Gastrocnemius medialis (tissue), 4 donors: ENCODE data around the gene KIRREL1. TPM values are rescaled to one million over a fixed set of nuclear protein-coding genes. Genes with fewer than 3 reads are reported as not detected.

Experiments used
- ATAC-seq, 2 donors: fragments of 150-250 bp; one replicate each; pipeline ENCODE4 v1.9.1; 2016
- DNase-seq, 2 donors: peaks; one replicate each; pipeline ENCODE4 v3.0.0-alpha.2; 2019
- H3K27ac ChIP-seq, 4 donors: fragments of 200-600 bp; sonication (generic); 1 replicate in 1 of 4; 2 replicates in 3 of 4; pipeline ENCODE4 v1.5.1; 2016 to 2018; ENCODE audit warnings: mild to moderate bottlenecking in 2 of 4, moderate library complexity in 1 of 4
- H3K27me3 ChIP-seq, 3 donors: fragments of 200-600 bp; sonication (generic) in 2 of 3; 1 replicate in 1 of 3; 2 replicates in 2 of 3; pipeline versions ENCODE4 v1.5.1 to v1.6.0; 2016 to 2019; ENCODE audit warnings: mild to moderate bottlenecking in 1 of 3, moderate library complexity in 1 of 3
- H3K36me3 ChIP-seq, 2 donors: fragments of 200-600 bp; sonication (generic) in 1 of 2; one replicate each; pipeline ENCODE4 v1.5.1; 2017 to 2018
- H3K4me1 ChIP-seq, 2 donors: fragments of 200-600 bp; sonication (generic) in 1 of 2; one replicate each; pipeline ENCODE4 v1.5.1; 2016 to 2017; ENCODE audit warnings: mild to moderate bottlenecking in 2 of 2
- H3K4me3 ChIP-seq, 4 donors: fragments of 200-600 bp; sonication (generic) in 3 of 4; 1 replicate in 1 of 4; 2 replicates in 3 of 4; pipeline ENCODE4 v1.5.1; 2016 to 2019; ENCODE audit warnings: mild to moderate bottlenecking in 2 of 4
- H3K9me3 ChIP-seq, 3 donors: fragments of 200-600 bp; sonication (generic) in 2 of 3; 1 replicate in 1 of 3; 2 replicates in 2 of 3; pipeline ENCODE4 v1.5.1; 2016 to 2019
- POLR2A ChIP-seq, 2 donors: fragments of 450-650 bp; IDR thresholded peaks; one replicate each; pipeline ENCODE4 v1.6.1; 2017; ENCODE audit warnings: antibody characterized with exemption in 2 of 2, mild to moderate bottlenecking in 2 of 2, moderate library complexity in 2 of 2
- in situ Hi-C, 4 donors: fragments of 200-750 bp; cut with MboI; loops; one replicate each; pipeline versions ENCODE4 v1.15.0 to v1.8.0; 2017; ENCODE audit warnings: low sequenced_read_pairs in 4 of 4
- intact Hi-C: fragments of 100-400 bp; cut with DNase I; formaldehyde crosslinking; loops from one replicate; pipeline ENCODE4 v1.15.1; 2023; ENCODE audit warnings: low total_unique reads
- total RNA-seq, 4 donors: library from RNA; depleted of rRNA; stranded (reverse); fragments of >200 nt; gene quantifications; one replicate each; pipeline versions ENCODE4 v1.1.0 to v1.2.3, GENCODE V29; 2016
- TF ChIP-seq, protein P1 (sequence below), 5 experiments: fragments of 450-650 bp in 3 of 5; fragments of 200-600 bp in 2 of 5; sonication (generic) in 2 of 5; IDR thresholded peaks in 4 of 5; conservative IDR thresholded peaks in 1 of 5; 1 replicate in 4 of 5; 2 replicates in 1 of 5; pipeline ENCODE4 v1.5.1; 2016 to 2019; ENCODE audit warnings: antibody characterized with exemption in 5 of 5, mild to moderate bottlenecking in 3 of 5, moderate library complexity in 3 of 5

The KIRREL1 gene
- total RNA-seq, 4 donors from 2014 or later, result 2.8 to 15.1 (median 6.6) TPM

DNA sequence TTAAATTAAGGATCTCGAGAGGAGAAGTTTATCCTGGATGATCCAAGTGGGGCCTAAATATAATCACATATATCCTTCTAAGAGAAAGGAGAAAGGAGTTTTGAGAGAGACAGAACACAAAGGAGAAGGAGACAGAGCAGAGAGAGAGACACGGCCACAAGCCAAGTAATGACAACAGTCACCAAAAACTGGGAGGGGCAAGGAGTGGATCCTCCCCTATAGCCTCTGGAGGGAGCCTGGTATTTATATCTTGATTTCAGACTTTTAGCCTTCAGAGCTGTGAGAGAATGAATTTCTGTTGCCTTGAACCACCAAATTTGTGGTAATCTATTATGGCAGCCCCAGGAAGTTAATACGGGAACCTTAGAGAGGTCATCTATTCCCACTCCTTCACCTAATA, 137.8 kb downstream of the KIRREL1 start:
- TF ChIP-seq, protein P1, sequence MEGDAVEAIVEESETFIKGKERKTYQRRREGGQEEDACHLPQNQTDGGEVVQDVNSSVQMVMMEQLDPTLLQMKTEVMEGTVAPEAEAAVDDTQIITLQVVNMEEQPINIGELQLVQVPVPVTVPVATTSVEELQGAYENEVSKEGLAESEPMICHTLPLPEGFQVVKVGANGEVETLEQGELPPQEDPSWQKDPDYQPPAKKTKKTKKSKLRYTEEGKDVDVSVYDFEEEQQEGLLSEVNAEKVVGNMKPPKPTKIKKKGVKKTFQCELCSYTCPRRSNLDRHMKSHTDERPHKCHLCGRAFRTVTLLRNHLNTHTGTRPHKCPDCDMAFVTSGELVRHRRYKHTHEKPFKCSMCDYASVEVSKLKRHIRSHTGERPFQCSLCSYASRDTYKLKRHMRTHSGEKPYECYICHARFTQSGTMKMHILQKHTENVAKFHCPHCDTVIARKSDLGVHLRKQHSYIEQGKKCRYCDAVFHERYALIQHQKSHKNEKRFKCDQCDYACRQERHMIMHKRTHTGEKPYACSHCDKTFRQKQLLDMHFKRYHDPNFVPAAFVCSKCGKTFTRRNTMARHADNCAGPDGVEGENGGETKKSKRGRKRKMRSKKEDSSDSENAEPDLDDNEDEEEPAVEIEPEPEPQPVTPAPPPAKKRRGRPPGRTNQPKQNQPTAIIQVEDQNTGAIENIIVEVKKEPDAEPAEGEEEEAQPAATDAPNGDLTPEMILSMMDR (IDR thresholded peaks at IDR 0.05 in 4 of 5, conservative IDR thresholded peaks at IDR 0.05 in 1 of 5), result no peak
- TF ChIP-seq POLR2A (IDR thresholded peaks at IDR 0.05), result no peak
- Histone ChIP-seq H3K27me3 (no peaks in the 10 kb centered on the region), H3K4me3 (no peak overlapping the region), H3K9me3 (no peaks in the 10 kb centered on the region), H3K4me1 (no peaks in the 10 kb centered on the region), H3K36me3 (no peaks in the 10 kb centered on the region), H3K27ac (no peak overlapping the region)
- intact Hi-C loops (no loop called here), in situ Hi-C loops (no loop called here)
- ATAC-seq (no peak), DNase-seq (no peak)

DNA sequence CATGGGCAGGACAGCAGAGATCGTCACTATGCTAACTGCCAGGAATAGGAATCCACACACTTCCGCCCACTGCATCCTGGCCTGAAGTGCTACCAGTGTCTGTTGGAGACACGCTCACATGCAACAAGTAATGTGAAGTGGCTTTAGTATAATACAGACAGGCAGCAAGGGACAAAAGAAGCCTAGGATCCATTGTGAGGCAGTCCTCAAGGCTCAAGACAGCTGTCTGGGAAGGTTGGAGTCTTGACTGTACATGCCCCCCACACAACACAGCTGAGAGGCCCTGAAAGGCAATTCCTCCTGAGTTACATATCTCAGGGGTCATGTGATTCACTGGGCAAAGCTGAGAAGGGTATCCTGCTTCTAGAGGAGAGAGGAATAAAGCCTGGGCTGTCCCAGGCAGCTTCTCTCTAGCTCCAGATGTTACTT, 147.3 kb downstream of the KIRREL1 start:
- in situ Hi-C loops, result no loop called here
- no peak for TF ChIP-seq POLR2A (IDR thresholded peaks at IDR 0.05)
- TF ChIP-seq, protein P1 (IDR thresholded peaks at IDR 0.05 in 4 of 5, conservative IDR thresholded peaks at IDR 0.05 in 1 of 5), result no peak
- no peak for DNase-seq
- Histone ChIP-seq H3K36me3 (no peaks in the 10 kb centered on the region), H3K9me3 (no peaks in the 10 kb centered on the region), H3K27me3 (no peaks in the 10 kb centered on the region), H3K4me3 (no peak overlapping the region), H3K27ac (no peak overlapping the region), H3K4me1 (no peaks in the 10 kb centered on the region)
- no peak for ATAC-seq
- intact Hi-C loops, result no loop called here

DNA sequence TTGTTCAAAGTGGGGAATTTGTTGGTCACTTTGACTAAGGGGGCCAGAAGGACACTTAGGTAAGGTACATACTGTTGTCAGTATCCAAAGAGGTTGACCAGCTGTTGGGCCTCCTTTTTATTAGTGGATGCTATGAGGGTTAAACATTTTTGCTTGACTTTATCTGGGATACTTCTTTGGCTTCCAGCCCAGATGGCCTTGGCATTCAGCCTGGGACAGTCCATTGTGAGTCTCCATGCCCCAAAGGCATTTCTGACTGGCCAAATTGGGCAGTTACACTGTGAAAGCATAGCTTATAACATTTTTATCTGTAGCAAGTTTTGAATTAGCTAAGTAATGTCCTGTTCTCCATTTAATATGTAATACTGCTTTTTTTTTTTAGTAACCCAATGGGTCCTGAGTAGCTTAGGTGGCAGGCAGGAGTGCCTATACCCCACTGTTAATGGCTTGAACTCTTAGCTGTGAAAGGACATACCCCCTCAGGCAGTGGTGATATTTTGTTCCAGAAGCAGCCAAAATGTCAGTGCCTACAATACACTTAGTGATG, 151.8 kb downstream of the KIRREL1 start:
- ATAC-seq, result no peak
- intact Hi-C loops (no loop called here), in situ Hi-C loops (no loop called here)
- no peak for TF ChIP-seq POLR2A (IDR thresholded peaks at IDR 0.05)
- TF ChIP-seq, protein P1 (IDR thresholded peaks at IDR 0.05 in 4 of 5, conservative IDR thresholded peaks at IDR 0.05 in 1 of 5), result no peak
- no peaks in the 10 kb centered on the region for H3K9me3 ChIP-seq
- H3K27me3 ChIP-seq, result no peaks in the 10 kb centered on the region
- no peaks in the 10 kb centered on the region for H3K36me3 ChIP-seq
- H3K27ac ChIP-seq, result peak overlapping the region in 3 of 4 donors; percentile 38 to 84 (median 68)
- no peak overlapping the region for H3K4me3 ChIP-seq
- DNase-seq, result no peak
- H3K4me1 ChIP-seq, result peaks cover 5 to 20% of the 10 kb centered on the region in 2 donors

DNA sequence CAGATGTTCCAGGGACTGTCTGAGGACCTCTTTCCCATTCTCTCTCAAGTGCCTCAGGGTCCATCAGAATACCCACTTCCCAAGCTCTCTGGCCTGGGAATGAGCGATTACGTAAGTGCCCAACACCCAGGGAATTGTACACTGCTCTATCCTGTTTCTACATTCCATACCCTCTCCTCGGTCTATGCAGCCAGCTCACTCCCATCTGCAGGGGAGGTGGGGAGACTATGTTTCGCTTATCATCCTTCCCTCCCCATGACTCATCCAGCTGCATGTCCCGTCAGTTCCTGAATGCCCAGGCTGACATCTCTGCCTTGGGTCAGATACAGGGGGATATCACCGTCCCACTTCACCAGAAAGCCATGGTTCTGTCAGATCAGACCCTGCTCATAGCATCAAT, 152.7 kb downstream of the KIRREL1 start:
- in situ Hi-C loops, result no loop called here
- DNase-seq (no peak), ATAC-seq (no peak)
- TF ChIP-seq POLR2A (IDR thresholded peaks at IDR 0.05), result no peak
- TF ChIP-seq, protein P1 (IDR thresholded peaks at IDR 0.05 in 4 of 5, conservative IDR thresholded peaks at IDR 0.05 in 1 of 5), result no peak
- intact Hi-C loops, result no loop called here
- no peaks in the 10 kb centered on the region for H3K9me3 ChIP-seq
- H3K4me3 ChIP-seq, result peak overlapping the region in 1 of 4 donors; percentile 5
- H3K27ac ChIP-seq, result peak overlapping the region; percentile 29 to 84 (median 70)
- no peaks in the 10 kb centered on the region for H3K27me3 ChIP-seq
- H3K36me3 ChIP-seq, result no peaks in the 10 kb centered on the region
- peaks cover 5 to 23% of the 10 kb centered on the region in 2 donors for H3K4me1 ChIP-seq

DNA sequence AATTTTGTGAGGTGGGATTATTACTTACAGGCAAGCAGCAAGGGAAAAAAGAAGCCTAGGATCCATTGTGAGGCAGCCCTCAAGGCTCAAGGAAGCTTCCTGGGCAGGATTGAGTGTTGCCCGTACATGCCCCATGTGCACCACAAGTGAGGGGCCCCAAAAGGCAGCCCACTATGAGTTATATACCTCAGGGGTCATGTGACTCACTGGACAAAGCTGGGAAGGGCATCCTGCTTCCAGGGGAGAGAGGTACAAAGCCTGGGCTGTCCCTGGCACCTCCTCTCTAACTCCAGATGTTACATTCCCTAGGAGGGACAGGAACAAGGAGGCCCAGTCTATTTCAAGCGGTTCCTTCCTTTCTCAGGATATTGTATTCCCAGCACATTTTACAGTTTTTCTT, 153.3 kb downstream of the KIRREL1 start:
- in situ Hi-C loops, result no loop called here
- H3K4me1 ChIP-seq, result peaks cover 5 to 23% of the 10 kb centered on the region in 2 donors
- intact Hi-C loops, result no loop called here
- no peak for DNase-seq
- H3K27me3 ChIP-seq, result no peaks in the 10 kb centered on the region
- peak overlapping the region in 1 of 4 donors; percentile 5 for H3K4me3 ChIP-seq
- H3K27ac ChIP-seq, result peak overlapping the region; percentile 49 to 84 (median 70)
- no peak for TF ChIP-seq POLR2A (IDR thresholded peaks at IDR 0.05)
- TF ChIP-seq, protein P1 (IDR thresholded peaks at IDR 0.05 in 4 of 5, conservative IDR thresholded peaks at IDR 0.05 in 1 of 5), result no peak
- no peaks in the 10 kb centered on the region for H3K9me3 ChIP-seq
- no peaks in the 10 kb centered on the region for H3K36me3 ChIP-seq
- ATAC-seq, result no peak
